SK-N-DZ (cell line): ENCODE data around the gene MIA.
"Not testable (repeated sequence)": the region's sequence is repeated elsewhere in the genome, so short reads cannot be mapped to it uniquely, and the experiment has no call there.

Experiments used
- DNase-seq: peaks from one replicate; pipeline ENCODE4 v3.0.0-alpha.2; 2015; ENCODE audit warnings: low spot score

Gene MIA

DNA sequence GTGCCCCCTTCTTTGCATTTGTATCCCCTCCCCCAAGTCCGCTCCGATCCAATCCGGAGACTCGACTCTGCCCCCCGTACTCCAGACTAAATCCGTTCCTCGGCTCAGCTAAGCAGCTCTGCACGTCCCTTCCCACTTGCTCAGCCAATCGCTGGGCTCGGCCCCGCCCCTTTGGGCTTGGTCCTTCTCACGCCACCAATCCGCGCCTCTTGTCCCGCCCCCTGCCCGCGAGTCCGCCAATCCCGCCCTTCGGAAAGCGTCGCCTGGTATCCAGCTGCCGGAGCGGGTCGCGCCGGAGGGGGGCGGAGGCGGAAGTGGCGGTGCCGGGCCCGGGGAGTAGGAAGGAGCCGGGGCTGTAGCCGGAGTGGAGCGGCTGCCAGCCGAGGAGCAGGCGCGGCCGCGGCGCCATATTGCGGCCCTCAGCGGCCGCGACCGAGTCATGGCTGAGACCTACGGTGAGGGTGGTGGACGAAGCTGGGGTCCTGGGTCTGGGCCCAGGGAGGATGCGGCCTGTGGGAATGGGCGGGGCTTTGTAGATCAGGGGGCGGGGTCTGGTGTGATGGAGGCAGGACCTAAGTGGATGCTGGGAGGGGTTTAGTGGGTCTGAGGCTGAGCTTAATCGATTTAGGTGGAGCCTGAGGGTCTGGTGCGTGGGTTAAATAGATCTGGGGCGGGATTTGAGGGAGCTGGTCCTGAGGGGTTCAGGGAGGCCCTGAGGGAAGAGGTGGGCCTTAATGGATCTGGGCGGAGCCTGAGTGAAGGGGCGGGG, 2.8 kb downstream of the MIA start, which contains the start of gene RAB4B:
RAB4B (plus strand) TSS at position 311 of the 769 bp plus-strand sequence; CDS start at position 440, 129 bp downstream.
- peak; percentile 99 for DNase-seq

DNA sequence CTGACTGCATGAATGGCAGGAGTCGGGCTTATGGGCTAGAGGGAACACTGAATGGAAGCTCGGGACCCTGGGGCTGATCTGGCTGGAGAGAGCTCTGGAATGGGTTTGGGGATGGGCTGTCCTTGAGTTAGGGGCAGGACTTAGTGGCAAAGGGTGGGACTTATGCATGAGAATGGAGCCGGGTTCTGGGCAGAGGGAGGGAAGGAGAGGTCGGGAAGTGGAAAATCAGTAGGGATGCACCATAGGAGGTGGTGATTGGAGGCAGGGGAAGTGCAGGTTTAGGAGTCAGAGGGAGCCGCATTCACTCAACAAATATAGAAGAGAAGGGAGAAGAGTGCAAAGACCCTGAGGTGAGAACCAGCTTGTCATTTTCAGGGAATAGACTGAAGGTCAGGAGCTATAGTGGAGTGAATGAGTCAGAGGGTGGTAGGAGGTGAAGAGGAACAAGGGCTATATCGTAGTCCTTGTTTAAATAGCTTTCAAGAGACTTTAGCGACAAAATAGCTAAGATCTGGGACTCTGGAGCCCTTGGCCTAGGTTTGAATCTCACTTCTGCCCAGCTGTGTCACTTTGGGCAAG, 3.5 kb downstream of the MIA start:
- no peak for DNase-seq

DNA sequence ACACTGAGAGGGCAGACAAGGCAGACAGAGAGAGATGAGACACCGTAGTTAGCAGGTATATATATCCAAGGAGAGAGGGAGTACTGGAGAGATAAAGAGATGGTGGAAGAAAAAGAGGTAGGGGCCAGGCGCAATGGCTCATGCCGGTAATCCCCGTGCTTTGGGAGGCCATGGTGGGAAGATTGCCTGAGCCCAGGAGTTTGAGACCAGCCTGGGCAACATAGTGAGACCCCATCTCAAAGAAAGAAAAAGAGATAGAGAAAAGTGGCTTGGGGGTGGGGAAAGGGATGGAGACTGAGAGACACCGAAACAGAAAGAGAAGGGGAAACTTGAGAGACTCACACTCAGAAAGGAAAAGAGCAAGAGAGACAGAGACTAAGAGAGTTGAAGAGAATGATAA, 5.3 kb downstream of the MIA start:
- DNase-seq, result no peak

- no peak for DNase-seq
Measured at GRCh38 chr19:40781140-40781539, 5.8 kb downstream of the MIA start.

DNA sequence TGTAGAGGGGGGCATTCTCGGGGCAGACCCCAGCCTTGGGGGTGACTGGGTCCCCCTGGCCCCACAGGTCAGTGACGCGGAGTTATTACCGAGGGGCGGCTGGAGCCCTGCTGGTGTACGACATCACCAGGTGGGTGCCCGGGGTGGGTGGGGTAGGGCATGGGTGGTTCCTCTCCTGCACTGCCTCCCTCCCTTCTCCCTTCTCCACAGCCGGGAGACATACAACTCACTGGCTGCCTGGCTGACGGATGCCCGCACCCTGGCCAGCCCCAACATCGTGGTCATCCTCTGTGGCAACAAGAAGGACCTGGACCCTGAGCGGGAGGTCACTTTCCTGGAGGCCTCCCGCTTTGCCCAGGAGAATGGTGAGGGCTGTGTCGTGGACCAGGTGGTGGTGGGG, 8.4 kb downstream of the MIA start:
- DNase-seq, result no peak

DNA sequence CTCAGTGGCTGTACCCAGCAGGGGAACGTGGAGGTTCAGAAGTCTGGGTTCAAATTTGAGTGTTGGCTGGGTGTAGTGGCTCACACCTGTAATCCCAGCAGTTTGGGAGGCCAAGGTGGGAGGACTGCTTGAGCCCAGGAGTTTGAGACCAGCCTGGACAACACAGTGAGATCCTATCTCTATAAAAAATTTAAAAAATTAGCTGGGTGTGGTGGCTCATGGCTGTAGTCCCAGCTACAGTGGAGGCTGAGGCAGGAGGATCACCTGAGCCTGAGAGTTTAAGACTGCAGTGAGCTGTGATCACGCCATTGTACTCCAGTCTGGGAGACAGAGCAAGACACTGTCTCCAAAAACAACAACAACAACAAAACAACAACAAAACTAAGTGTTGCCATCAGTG, 8.8 kb downstream of the MIA start:
- DNase-seq, result not testable (repeated sequence)

GRCh38 chr19:40785526-40785925, 10.2 kb downstream of the MIA start:
- no peak for DNase-seq

DNA sequence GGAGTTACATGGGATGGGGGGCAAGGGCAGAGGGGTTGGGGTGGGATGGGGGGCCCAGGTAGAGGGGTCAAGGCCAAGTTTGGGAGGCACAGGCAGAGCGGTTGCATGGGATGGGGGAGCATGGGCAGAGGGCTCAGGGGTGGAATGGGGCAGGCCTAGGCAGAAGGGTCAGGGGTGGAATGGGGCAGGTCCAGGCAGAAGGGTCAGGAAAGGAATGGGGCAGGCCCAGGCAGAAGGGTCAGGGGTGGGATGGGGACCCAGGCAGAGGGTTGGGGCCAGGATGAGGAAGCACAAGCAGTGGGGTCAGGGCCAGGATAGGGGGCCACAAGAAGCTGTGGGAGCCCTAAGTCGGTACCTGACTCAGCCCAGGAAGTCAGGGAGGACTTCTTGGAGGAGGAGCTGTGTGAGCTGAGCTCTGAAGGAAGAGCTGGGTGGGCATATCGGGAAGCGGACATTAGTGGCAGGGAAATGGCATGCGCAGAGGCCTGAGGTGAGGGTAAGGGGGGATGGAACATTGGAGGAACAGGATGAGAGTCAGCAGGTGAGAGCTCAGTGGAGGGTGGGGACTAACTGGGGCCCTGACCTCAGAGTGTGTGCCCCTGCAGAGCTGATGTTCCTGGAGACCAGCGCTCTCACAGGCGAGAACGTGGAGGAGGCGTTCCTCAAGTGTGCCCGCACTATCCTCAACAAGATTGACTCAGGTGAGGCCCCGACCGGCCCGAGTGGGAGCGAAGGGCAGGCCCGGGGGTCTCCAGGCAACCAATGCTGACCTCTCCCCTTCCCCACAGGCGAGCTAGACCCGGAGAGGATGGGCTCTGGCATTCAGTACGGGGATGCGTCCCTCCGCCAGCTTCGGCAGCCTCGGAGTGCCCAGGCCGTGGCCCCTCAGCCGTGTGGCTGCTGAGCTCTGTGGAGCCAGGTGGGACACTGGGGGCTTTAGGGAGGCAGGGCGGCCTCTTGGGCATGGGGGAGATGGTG, 11.0 kb downstream of the MIA start:
- no peak for DNase-seq

- no peak for DNase-seq
Measured at GRCh38 chr19:40791349-40791748, 16.0 kb downstream of the MIA start.

DNA sequence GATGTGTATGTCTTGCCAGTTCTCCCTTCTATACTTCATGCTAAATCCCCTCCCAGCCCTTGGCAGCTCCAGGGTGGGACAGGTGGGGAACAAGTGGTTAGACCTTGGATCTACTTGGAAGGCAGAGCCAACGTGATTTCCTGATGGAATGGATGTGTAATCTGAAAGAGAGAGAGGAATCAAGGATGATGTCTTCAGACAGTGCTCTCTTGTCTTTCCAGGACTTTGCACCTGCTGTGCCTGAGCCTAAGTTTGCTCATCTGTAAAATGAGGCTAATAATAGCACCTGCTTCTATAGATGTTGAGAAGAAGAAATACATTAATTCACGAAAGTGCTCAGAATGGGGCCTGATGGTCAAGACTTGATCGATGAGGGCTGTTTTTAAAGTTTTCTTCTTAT, 16.7 kb downstream of the MIA start:
- DNase-seq, result no peak

DNA sequence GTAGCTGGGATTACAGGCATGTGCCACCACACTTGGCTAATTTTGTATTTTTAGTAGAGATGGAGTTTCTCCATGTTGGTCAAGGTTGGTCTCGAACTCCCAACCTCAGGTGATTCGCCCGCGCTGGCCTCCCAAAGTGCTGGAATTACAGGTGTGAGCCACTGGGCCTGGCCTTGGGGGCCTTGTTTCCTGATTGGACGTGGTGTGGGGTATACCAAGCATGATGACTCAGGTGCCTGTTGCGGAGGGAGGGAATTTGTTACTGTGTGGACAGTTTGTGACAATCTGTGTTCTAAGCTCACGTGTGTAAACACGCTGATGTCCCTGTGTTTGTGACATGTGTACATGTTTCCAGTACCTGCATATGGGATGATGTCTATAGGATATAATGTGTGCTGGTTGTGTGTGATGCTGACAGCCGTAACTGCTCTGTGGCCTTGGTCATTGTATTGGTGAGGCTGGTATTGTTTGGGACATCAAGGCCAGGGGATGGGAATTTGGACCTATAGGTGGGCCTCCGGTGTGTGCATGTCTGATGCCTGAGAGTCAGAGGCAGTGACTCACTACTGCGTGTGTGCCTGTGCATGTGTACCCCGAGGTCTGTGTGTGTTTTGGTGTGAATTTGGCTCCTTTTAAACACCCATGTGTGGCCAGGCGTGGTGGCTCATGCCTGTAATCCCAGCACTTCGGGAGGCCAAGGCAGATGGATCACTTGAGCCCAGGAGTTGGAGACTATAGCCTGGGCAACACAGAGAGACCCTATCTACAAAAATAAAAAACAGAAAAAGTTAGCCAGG, 22.0 kb downstream of the MIA start:
- DNase-seq, result no peak

DNA sequence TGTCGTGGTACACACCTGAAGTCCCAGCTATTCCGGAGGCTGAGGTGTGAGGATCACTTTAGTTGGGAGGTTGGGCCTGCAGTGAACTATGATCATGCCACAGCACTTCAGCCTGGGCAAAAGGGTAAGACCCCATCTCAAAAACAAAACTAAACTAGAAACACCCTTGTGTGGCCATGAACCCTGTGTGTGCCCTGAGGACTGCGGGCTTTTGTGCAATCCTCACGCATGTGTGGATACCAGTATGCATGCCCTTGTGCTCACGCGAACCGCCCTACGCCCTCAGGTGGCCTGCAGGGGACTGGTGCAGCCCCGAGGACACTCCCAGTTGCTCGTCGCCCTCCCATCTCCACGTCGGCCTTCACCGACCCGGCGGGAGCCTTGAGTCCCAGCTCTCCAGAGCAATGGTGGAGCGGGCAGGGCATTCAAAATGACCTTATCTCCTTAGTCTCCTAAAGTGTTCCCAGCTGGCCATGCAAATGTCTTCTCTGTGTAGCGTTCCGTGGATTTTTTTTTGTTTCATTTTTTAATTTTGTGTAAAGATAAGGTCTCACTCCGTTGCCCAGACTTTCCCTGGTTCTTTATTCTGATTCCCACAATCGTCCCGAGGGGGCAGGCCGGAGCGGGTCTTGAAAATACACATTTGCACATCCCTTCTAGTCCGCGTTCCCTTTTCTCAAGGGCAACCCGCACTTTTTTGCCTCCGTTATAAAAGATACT, 22.8 kb downstream of the MIA start:
- DNase-seq, result peak; percentile 84

DNA sequence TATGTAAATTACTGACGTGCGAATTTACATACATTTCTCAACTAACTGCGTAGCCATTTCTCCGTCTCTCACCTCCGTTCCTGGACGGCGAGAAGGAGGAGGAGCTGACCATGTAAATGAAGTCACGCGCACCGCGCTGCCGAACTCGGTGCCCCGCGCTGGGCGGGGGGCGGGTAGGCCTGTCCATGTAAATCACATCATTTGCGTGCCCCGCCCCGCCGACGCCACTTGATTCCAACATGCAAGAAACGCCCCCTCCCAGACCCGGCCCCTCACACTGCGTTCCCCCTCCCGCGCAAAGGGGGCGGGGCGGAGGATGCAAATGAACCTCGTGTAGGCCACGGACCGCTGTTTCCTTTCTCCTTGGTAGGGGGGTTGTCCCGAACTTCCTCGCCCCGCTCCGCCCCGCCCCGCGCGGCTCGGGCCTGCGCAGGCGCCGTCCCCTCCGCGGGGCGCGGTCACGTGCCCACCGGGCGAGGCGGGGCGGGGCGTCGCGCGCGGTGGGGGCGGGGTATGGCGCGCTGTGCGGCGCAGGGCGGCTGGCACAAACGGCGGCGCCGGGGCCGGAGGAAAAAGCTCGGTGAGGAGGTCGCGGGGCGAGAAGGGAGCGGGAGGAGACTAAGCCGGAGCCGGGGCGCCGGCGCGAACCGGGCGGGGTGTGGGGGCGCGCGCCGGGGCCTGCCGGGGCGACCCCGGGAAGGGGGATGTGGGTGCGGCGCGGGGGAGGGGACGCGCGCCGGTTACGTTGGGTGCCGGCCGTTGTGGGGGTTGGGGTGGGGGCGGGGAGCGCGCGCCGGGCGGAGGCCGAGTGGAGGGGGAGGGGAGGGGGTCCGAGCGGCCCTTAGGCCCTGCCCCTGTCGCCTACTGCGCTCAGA, 23.6 kb downstream of the MIA start, which contains the start of gene EGLN2:
EGLN2 (plus strand) TSS at position 509 of the 875 bp plus-strand sequence. CDS start 1,382 bp downstream, outside the sequence.
- DNase-seq, result peak; percentile 99

GRCh38 chr19:40799558-40800338, 24.4 kb downstream of the MIA start:
- DNase-seq, result no peak

- no peak for DNase-seq
Measured at GRCh38 chr19:40800339-40800996, 25.1 kb downstream of the MIA start.

DNA sequence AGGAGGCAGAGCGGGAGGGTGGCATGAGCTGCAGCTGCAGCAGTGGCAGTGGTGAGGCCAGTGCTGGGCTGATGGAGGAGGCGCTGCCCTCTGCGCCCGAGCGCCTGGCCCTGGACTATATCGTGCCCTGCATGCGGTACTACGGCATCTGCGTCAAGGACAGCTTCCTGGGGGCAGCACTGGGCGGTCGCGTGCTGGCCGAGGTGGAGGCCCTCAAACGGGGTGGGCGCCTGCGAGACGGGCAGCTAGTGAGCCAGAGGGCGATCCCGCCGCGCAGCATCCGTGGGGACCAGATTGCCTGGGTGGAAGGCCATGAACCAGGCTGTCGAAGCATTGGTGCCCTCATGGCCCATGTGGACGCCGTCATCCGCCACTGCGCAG, 25.7 kb downstream of the MIA start:
- DNase-seq, result no peak

DNA sequence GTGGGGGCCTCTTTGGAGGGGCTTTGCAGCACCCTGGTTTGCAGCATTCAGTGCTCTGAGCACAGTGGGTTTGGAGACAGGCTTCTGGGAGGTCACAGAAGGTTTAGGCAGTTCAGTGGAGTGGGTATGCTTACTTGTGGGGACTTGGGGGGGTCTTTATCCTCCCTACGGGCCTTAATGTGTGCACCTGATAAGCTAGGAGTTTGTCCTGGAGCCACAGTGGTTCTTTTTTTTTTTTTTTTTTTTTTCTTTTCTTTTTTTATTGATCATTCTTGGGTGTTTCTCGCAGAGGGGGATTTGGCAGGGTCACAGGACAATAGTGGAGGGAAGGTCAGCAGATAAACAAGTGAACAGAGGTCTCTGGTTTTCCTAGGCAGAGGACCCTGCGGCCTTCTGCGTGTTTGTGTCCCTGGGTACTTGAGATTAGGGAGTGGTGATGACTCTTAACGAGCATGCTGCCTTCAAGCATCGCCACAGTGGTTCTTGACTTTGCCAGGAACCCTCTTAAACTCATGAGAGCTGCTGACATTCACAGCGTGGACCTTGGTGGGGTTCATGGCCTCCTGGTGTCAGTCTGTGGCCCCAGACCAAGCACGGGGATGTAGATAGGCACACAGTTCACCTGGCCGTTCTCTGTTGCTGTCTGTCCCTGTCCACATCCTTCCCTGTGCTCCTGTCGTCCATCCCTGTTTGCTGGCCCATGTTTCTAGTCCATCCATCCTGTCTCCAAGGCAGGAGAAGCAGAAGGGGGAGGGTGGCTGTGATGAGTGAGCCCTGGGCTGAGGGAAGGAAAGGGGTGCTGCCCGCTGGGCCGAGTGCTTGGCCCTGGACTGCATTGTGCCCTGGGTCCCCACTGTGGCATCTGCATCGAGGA, 26.3 kb downstream of the MIA start:
- no peak for DNase-seq
